ENCODE data around the gene PLEKHM3.

PLEKHM3 gene

DNA sequence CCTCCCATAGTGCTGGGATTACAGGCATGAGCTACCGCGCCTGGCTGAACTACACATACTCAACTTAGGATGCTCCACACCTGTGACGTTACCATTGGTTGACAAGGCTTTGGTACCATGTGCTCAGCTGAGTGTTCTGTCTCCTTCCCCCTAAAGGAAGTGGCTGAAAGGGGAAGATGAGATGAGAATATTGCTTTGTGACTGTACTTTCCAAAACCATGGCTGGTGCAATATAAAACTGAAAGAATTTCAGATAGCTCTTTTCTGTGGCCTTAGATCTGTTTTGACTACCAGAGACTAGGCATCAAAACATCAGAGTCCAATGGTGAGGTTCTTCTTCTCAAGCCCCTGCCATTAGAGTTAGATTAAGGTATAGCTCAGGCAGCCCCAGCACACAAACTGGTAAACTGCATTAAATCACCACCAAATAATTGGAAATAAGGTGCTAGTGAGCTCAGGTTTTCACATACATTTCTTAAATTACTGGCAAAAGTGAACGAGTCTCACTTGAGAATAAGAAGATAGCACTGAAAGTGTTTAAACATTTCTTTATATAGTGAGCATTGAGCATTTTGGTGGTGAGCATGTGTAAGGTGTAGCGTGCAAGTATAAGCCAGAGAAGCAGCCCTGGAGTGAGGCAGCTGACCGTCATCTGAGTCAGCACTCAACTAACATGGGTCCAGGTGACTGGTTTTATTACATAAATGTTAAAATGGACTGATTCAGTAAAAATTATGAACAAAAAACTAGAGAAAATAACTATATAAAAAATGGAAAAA lies 142.1 kb downstream of the PLEKHM3 start:
- no peak for DNase-seq (ENCODE audit: low read depth)

DNA sequence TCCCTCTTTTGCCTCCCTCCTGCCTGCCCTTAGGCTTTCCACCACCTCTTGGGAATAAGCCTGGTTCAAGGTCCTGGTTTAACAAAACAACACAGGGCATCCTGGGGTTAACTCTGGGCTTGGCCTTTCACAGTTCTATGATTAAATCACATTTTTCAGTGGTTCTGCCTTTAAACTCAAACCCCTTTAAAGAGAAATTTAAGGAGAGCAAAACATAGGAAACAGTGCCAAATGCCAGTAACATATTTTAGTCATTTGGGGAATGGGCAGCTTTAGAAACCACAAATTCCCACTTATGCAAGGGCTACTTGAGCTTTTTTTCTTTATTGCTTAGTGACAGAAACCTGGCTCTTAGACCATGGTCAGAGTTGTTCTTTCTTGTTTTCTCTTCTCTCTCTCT lies 143.4 kb downstream of the PLEKHM3 start:
- DNase-seq (ENCODE audit: low read depth), result no peak

GRCh38 chr2:207879536-207879935 lies 145.8 kb downstream of the PLEKHM3 start:
- DNase-seq (ENCODE audit: low read depth), result no peak

GRCh38 chr2:207876842-207877535 lies 148.3 kb downstream of the PLEKHM3 start:
- no peak for DNase-seq (ENCODE audit: low read depth)

- DNase-seq (ENCODE audit: low read depth), result no peak
These were observed 149.7 kb downstream of the PLEKHM3 start for GRCh38 chr2:207875473-207876212.

DNA sequence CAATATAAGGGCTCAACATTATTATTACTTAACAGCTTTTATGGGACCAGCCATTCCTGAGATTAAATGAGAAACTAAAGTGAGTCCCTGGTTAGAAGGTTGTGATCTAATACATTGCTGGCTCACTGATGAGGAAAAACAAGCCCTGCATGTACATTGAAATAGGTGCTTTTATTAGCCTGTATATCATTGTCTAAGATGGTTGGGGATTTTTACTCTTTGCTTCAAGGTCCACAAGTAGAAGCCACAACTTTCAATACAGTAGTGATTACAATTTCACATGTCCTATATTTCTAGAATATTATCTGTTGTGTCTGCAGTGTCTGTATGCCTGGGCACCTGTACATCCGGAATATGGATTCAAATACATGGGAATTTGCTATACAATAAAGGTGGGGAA lies 151.5 kb downstream of the PLEKHM3 start:
- no peak for DNase-seq (ENCODE audit: low read depth)

- no peak for DNase-seq (ENCODE audit: low read depth)
These were observed 153.4 kb downstream of the PLEKHM3 start for GRCh38 chr2:207871911-207872310.

GRCh38 chr2:207871506-207871905 lies 153.8 kb downstream of the PLEKHM3 start:
- DNase-seq (ENCODE audit: low read depth), result no peak

GRCh38 chr2:207870814-207871213 lies 154.5 kb downstream of the PLEKHM3 start:
- no peak for DNase-seq (ENCODE audit: low read depth)

- no peak for DNase-seq (ENCODE audit: low read depth)
These were observed 155.2 kb downstream of the PLEKHM3 start for GRCh38 chr2:207869784-207870778.

DNA sequence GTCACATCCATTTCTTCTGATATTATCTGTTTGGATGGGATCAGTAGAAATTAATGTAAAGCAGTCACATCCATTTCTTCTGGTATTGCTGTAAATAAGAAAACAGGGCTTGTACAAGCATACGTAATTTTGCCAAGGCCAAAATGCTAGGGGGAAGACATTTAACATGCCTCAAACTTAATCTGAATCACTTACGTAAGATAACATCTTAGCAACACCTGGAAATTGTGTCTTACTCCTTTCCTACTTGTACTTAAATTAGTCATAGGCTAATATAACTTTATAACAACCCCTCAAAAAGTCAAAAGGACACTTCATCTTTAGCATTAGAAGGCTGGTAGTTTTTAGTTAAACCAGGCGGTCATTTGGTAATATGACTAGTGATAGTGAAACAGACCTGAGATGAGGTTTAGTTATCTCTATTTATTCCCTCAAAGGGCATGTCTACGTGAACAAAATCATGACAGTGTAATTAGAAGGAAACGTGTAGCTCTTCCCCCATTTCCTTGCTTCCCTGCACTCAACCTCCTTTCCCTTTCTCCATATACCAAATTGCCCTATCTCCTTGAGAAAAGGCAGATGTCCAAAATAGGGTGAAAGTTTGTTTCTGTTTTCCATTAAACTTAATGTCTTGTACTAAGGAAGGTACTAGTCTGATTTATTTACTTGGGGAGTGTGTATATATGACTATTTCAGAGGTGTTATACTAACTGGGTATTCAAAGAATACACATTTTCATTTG lies 156.3 kb downstream of the PLEKHM3 start:
- DNase-seq (ENCODE audit: low read depth), result no peak

GRCh38 chr2:207867905-207868304 lies 157.4 kb downstream of the PLEKHM3 start:
- no peak for DNase-seq (ENCODE audit: low read depth)

GRCh38 chr2:207867056-207867455 lies 158.3 kb downstream of the PLEKHM3 start:
- no peak for DNase-seq (ENCODE audit: low read depth)

DNA sequence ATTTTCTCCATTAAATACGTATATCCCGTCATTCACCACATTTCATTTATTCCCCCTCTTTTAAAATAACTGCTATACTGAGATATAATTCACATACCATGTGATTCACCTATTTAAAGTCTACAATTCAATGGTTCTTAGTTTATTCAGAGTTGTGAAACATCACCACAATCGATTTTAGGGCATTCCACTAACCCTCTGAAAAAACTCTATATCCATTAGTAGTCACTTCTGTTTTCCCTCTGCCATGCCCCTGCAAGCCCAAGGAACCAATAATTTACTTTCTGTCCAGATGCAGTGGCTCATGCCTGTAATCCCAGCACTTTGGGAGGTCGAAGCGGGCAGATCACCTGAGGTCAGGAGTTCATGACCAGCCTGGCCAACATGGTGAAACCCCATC lies 160.1 kb downstream of the PLEKHM3 start:
- DNase-seq (ENCODE audit: low read depth), result no peak

DNA sequence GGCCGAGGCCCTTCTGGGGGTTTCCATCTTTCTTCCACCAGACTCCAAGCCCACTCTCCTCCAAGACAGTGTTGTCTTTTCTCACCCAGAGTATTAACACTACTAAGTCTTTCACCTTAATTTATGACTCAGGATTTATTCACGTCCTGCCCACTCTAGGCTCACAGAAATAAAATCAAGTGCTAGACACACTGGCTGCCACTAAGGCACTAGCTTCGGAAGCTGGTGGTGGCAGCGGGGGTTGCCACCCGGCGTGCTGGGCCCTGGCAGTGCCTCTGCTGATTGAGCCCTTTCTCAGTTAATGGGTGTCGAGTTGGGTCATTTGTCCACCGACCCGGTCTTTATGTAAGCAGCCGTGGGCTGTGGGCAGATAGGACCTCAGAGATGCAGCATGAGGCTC lies 162.0 kb downstream of the PLEKHM3 start:
- no peak for DNase-seq (ENCODE audit: low read depth)

DNA sequence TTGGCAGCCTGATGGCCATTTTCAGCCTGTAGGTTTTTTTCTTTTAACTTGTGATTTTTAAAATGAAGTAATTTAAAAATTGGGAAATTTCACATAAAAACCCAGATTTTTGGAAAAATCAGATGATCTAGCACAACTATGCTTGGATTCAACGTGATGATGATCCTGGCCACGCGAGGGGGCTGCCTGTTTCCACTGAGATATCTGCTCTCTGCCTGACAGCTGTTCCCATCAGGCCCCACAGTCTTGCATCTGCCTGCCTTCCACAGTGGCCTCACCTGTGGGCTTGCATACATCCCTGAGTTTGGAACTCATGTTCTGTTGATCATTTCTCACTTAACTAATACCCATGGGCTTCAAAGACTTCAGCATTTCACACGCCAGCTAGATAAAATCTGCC lies 163.5 kb downstream of the PLEKHM3 start:
- no peak for DNase-seq (ENCODE audit: low read depth)

DNA sequence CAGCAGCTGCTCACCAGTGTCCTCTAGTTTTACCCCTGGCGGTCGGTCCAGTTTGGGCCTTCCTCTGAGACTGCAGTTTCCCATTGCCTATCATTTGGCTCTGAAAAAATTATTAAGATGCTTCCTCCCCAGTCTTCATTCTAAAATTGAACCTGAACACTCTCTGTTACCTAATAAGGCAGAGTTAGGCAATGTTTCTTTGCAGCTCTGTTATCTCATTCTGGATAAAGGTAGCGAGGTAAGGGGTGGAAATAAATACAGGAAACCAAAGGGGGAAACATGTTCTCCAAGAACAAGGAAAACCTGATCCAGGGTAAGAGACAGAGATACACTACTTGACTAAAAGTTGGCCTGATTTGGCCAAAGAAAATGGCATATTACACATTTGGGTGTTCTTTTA lies 164.6 kb downstream of the PLEKHM3 start:
- DNase-seq (ENCODE audit: low read depth), result no peak

DNA sequence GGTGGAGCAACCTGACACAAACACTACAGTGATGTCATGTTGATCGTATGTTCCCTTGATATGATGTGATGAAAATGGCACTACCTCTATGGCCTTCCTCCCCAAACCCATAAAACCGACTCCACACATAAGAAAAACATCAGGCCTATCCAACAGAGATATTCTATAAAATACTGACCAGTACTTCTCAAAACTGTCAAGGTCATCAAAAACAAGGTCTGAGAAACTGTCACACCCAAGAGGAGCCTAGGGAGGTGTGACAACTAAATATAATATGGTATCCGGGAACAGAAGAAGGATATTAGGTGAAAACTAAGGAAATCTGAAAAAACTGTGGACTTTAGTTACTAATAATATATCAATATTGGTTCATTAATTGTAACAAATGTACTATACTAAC lies 169.7 kb downstream of the PLEKHM3 start:
- no peak for DNase-seq (ENCODE audit: low read depth)

DNA sequence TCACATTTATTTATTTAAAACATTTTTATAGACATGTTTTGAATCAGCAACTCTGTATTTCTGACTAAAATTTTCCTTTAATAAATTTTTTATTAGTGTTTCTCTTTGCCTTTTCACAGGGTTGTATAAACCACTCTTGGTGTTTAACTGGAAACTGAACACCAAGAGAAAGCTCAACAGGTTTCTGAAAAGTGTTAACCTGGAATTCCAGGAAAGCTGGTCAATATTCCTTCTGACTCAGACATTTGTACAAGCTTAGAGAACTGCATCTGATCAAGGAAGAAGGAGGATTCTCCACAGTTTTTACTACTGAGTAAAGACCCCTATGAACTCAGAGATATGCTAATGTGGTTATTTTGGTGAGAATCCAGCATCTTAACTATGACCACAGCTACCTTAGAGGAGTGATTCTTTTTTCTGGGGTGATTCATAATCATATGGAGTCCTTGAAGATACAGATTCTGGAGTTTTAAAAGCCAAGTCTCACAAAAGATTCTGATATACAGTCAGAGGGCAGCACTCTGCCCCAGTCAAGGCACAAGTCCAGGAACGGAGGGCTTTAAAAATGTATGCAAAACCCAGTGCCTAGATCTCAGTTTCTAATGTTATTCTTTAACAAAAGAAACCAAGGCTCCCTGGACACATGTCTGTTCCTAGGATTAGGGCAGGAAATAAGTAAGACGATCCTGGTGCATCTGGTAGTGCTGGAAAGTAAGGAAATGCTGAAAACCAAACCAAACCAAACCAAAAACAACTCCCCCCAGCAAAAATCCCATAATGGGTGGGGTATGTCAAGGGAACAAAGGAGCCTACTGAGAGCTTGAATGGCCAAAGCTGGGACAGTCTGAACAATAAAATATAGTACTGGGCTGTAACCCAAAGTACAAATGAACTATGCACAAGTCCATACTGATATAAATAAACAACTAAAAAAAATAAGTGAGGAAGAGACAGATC lies 170.6 kb downstream of the PLEKHM3 start:
- DNase-seq (ENCODE audit: low read depth), result no peak

GRCh38 chr2:207852791-207853190 lies 172.5 kb downstream of the PLEKHM3 start:
- no peak for DNase-seq (ENCODE audit: low read depth)
